CD4-positive, alpha-beta T cell treated with Interleukin-21 for 1 hour (primary cell): ENCODE measurements around the gene SDC3.
"Not testable (repeated sequence)": the region's sequence is repeated elsewhere in the genome, so short reads cannot be mapped to it uniquely, and the experiment has no call there.

Experiments
- DNase-seq: peaks from one replicate; pipeline ENCODE4 v3.0.0-alpha.2; 2020

The SDC3 gene

DNA sequence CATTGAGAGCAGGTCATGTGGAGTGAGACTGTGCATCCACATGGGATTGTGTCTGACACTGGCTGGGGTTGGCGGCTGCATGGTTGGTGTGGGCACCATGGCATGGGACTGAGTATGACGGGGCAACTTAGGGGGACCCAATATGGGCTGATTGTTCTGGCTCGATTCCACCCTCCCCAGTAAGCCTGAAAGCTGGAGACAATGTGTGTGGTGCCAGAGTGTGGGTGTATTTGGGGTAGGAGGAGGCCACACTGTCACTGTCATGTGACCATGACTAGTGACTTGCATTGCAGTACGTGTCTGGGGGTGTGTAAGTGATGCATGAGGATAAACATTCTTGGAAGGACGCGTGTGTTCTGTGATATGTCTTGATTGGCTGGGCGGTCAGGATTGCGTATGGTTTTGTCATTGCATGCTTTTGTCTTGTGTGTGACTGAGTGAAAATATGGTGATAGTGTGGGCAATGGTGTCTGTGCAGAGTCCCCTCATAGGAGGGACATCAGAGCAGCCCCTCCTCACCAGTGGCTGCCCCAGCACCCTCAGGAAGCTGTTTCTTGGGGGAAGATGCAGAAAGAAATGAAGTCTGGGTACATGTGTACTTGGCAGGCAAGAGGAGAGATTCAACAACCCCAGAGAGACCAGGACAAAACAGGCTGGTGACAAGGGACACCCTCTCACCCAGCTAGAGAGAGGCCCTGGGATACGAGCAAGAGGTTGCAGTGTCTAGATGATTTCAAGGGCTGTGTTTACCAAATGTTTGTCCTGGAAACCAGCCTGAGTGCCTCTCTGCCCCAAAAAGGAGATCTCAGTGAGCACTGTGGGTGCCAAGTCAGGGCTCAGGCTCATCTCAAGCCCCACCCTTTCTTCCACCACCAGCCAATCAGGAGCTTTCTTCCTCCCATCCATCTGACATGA is 36.3 kb downstream of the SDC3 start:
- no peak for DNase-seq

DNA sequence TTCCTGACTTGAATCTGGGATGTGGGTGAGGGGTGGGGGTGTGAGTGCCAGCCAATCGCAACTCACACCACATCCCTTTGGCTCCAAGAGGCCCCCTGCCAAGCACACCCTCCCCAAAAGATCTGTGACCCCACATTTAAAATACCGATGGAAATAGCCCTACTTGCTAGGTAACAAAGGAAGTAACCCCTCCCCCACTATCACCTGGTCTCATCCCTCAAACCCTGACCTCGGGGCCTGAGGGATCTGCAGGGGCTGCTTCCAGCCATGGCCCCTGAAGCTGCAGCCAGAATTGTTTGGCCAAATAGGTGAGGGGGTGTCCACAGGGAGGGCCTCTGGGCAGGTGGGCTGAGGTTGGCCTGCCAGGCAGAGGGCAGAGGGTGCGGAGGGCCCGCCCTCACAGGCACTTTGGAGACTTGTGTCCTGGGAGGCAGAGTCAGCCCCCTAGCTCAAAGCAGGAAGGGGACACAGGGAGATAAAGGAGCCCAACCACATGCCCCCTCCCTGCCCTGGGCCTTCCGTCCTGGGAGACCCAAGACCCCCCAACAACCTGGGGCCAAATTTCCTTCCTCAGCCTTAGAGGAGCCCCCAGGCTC is 37.2 kb downstream of the SDC3 start:
- DNase-seq: no peak

DNA sequence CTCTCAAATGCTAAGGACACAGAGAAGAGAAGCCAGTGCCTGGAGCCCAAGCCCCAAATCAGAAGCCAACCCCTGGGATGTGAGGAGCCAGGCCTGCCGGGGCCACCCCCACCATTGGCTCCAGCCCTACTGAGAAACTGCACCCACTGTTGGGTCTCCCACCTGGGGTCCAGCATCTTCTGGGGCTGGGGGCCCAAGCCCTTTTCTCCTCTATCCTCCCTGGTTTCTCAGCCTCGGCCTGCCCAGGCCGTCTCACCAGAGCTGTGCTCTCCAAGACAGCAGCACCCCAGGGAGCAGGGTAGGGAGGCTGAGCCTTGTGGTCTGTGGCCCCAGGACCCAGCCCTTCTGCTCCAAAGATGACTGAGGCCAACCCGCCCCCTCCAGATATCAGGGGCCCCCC is 37.9 kb downstream of the SDC3 start:
- no peak for DNase-seq

DNA sequence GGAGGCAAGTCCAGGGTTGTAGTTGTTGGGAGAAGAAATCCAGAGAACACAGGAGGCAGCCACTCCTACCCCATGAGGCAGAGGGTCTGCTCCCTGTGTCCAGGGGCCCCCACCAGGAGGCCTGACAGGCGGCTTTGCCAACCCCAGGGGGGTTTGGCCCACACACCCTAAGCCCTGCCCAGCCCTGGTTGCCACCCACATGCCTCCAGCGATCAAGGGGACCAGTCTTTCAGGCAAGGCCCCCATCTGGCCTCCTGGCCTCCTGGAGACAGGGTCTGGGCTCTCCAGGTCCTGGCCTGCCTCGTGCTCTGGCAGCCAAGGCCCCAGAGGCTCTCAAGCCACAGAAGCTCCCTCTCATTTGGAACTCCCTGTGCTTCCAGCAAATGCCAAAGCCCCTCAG is 38.5 kb downstream of the SDC3 start:
- DNase-seq: no peak

DNA sequence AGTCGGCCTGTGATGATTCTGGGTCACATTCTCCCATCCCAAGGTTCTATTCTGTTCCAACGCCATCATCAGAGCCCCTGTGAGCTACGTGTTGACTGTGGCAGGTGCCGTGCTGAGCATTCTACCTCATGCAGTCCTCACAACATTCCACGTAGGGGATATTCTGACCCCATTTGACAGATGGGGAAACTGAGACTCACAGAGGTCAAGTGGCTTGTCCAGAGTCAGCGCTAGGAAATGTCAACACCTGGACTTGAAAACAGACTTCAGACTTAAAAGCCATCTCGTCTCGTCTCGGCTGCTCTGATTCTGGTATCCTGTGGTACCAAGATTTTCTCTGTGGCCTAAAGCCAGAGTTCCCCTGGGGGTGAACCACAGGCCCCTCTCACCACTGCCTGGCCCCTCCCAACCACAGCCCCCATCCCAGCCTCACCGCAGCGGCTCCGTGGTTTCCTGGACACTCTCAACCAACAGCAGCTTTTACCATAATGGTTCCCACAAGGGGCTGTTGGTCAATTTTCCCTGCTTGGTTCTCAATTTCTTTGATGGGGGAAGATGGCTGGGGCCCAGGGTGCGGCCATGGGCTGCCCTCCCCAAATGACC is 39.6 kb downstream of the SDC3 start:
- DNase-seq: no peak

DNA sequence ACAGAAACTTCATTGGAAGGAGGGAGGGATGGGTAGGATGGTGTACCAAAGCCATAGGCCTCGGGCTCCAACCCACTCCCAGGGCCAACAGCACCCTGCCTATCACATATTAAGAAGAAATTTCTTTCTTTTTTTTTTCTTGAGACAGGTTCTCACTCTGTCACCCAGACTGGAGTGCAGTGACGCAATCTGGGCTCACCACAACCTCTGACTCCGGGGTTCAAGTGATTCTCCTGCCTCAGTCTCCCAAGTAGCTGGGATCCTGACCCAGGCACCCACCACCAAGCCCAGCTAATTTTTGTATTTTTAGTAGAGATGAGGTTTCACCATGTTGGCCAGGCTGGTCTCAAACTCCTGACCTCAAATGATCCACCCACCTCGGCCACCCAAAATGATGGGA is 40.5 kb downstream of the SDC3 start:
- DNase-seq: not testable (repeated sequence)

DNA sequence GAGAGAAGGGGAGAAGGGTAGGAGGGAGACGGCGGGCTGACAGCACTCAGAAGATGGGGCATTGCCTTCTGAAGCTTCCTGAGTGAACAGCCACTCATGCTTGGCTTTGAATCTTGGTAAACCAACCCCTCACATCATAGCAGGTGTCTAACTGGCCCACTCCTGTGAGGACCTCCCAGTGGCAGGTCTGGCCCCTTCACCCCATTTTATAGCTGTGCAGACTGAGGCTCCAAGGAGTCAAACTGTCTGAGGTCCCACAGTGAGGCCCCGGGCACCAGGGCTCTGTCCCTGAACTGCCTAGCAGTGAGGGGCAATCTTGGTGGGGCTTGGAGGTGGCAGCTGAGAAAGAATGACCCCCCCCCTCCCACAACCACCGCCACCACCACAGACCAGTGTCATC is 41.0 kb downstream of the SDC3 start:
- DNase-seq: no peak

DNA sequence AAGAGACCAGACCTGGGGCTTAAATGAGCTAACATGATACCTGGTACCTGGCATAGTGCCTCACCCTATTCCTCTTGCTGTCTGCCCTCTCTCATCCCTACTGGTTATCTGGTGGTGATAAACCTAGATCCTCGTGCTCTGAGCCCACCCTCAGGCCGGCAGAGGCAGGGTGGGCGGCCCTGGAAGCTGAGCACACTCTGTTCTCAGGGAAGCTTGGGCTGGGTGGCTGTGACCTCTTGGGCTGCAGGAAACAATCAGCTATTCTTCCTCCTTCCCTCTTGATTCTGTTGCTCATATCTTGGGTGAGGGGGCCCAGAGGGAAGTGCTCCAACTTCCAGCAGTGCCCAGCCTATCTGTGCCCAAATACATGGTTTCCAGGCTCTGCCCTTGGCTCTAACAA is 42.0 kb downstream of the SDC3 start:
- DNase-seq: no peak

DNA sequence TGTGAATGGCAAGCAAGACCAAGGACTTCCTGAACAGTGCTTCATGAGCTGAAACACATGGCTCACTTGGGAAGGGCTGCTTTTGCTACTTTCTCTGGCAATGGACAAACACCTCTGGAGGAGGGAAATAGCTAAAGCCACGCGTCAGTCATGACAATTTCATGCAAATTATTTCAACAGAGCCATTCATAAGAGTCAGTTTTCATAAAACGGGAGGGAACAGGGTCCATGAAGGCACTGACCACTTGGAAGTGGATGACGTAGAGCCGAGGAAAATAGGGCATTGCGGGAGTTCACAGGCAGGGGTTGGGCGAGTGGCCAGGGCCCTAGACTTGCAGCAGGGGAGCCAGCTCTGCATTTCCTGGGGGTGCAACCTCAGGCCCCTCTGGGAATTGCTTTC is 43.9 kb downstream of the SDC3 start:
- no peak for DNase-seq

DNA sequence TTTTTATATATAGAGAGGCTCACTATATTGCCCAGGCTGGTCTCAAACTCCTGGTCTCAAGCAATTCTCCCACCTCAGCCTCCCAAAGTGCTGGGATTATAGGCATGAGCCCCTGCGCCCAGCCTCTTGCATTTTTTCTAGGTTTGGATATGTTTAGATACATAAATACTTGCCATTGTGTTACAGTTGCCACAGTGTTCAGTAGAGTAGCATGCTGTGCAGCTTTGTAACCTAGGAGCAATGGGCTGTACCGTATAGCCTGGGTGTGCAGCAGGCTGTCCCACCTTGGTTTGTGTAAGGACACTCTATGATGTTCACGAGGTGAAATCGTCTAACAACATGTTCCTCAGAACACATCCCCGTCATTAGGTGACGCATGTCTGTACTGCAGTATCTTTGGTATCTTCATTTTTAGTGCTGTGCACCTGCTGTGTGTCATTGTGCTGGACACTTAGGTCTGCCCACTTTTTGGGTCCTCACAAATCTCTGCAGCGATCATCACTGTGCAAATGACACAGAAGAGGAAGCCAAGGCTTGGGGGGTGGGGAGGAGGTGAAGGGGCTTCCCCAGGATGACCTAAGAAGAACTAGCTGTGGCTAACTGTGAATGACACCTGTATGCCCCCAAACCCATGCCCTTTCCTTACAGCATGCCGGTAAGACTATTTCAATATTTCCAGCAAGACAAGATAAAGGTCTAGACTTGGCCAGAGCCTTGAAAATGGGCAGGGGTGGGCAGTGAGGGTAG is 44.5 kb downstream of the SDC3 start:
- DNase-seq: no peak

DNA sequence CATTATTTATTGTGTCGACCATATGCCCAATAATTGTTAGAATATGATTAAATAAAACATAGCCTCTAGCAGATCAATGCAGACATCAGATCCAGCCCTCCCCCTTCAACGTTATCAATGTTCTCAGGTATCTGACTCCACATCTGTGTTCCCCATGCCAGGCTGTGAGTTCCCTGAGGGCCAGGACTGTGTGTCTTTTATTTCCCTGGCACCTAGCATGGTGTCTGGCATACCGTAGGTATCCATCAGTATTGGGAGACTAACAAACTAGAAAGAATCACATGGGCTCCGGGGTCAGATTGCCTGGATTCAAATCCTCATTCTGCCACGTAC is 48.3 kb downstream of the SDC3 start:
- no peak for DNase-seq

DNA sequence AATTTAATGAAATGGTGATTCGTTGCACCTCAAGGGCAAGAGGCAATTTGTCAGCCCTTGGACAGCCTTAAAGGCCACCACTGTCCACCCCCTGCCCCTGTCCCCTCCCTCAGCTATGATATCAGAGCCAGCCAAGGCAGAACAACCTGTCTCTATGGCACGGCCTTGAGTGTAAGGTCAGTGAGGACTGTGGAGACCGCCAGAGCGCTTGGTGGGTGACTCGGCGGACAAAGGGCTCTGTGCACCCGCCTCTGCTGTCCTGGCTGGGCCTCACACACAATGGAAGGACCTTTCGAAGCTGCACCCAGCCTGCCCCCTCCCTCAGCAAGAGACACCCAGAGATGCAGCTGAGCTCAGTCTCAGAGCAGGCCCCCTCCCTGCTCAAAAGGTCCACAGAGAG is 50.6 kb downstream of the SDC3 start:
- DNase-seq: no peak

DNA sequence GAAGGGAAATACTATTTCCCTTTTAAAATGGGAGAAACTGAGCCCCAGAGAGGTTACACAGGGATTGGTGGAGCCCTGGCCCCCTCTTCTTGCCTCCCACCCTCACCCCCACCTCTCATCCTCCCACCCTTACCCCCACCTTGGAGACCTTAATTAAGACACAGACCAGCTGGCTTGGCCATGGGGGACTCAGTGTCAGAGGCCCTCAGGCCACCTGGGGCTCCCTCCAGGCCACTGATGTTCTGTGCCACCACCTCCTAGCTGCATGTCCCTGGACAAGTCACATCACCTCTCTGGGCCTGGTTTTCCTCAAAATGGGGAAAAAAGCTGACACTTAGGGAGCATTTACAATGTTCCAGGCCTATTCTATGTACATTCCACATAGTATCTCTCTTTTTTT is 51.5 kb downstream of the SDC3 start:
- DNase-seq: no peak

DNA sequence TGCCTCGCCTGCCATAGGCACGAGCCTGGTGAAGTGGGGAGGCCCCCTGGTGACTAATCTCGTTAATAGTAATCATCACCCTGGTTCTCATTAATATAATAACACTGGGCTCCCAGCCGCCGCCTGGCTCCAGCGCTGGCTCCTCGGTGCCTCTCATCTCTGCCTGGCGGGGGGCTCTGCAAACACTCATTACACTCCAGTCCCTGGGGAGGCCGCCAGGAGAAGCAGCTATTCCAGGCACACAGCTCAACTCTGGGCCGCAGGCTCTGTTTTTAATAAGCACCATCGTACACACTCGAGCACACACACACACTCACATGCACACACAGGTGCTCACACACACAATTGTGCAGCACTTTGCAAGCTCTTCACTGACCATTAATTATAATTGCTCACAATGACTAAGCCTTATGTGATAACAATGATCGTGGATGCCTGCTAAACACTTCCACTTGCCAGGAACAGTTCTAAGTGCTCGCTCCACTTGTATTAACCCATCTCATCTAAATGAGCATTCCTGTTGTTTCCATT is 52.2 kb downstream of the SDC3 start:
- no peak for DNase-seq

DNA sequence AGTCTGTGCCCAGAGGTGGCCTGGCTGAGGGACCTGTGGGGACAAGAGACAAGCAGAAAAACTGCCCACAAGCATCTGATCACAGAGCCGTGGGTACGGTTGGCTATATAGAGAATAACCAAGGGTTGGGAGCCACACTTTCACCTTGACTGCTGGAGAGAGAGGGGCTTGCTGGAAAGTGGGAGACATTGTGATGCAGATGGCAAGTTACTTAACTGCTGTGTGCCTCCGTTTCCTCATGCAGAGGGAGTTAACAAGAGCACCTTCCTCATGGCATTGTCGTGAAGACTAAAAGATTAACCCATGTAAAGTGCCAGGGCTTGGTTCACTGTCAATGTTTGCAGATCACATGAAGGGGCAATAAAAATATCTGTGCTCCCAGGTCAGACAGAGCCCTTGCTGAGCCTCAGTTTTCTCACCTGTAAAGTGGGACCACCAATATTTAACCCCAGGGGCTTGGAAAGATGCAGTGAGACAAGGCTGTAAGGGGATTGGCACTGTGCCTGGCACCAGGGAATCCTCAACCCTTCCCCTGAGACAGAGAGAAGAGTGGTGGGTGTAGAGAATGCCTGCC is 52.8 kb downstream of the SDC3 start:
- DNase-seq: no peak

DNA sequence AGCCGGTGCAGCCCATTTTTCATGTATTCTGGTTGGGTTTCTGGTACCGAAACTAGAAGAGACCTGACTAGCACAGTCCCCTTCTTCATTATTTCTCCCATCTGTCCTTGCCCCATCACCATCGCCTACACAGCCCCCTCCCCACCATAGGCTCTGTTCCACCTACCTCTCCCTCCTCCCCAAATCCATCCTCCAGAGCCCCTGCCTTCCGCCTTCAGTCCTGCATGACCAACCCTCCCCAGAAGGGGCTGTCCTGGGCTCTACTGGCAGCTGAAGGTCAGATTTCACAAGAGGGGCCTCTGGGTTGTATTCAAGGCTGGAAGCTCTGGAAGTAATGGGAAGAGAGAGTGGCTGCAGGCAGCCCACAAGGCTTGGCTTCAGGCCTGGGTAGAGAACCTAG is 55.2 kb downstream of the SDC3 start:
- no peak for DNase-seq

DNA sequence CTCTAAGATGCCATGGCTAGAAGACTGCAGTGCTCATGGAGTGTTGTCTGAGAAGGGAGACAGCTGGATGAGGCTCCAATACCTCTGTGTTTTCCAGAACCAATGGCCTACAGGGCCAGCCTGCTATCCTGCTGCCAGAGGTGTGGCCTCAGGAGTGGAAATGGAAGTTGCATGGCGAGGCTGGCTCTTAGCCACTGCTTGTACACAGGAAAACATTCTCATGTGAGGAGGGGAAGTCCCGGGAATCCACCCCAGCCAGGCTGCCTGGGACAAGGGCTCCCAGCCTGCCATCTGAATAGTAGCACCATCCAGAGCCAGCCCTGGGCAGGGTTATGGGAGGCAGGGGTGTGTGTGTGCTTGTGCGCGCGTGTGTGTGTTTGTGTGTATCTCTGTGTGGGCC is 56.5 kb downstream of the SDC3 start:
- DNase-seq: no peak

DNA sequence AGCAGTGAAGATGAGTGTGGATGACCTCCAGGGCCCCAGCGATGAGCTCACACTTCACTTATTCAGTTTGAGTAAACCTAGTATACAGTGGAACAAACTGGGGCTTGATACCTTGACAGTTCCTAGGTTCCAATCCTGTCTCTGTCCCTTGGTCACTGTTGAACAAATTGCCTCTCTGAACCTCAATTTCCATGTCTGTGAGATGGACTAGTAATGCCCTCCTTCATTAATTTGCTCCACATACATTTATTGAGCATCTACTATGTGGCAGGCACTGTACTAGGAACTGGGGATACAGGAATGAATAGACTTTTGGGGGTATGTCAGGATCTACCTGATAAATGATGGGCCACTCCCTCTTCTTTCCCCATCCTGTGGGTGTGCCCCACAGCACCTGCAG is 57.3 kb downstream of the SDC3 start:
- DNase-seq: no peak

DNA sequence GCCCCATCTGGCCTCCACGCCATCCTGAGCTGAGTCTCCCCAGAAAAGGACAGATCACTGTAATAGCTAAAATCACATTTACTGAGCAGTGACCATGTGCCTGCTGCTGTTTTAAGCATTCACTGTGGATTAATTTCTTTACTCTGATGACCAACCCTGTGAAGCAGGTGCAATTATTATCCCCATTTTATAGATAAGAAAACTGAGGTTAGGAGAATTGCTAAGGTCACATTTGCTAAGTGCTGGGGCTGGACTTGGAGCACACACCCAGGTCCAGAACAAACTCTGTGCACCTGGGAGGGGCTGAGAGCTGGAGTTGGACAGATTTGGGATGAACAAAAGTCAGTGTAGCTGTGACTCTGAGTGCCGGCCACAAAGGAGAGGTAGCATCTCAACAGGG is 58.0 kb downstream of the SDC3 start:
- DNase-seq: no peak

DNA sequence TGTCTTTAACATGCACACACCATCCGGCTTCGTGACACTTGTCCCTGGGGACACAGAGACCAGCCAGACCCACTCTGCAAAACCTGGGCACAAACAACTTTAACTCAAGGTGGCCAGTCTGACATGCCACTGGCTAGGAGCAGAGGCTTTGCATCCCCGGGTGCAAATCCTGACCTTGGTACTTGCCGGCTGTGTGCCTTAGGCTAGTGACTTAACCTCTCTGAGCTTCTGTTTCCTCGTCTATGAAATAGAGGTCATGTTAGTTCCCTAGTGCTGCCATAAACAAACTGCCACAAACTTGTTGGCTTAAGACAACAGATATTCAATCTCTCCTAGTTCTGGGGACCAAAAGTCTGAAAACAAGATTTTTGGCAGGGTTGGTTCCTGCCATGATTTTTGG is 60.4 kb downstream of the SDC3 start:
- DNase-seq: no peak

DNA sequence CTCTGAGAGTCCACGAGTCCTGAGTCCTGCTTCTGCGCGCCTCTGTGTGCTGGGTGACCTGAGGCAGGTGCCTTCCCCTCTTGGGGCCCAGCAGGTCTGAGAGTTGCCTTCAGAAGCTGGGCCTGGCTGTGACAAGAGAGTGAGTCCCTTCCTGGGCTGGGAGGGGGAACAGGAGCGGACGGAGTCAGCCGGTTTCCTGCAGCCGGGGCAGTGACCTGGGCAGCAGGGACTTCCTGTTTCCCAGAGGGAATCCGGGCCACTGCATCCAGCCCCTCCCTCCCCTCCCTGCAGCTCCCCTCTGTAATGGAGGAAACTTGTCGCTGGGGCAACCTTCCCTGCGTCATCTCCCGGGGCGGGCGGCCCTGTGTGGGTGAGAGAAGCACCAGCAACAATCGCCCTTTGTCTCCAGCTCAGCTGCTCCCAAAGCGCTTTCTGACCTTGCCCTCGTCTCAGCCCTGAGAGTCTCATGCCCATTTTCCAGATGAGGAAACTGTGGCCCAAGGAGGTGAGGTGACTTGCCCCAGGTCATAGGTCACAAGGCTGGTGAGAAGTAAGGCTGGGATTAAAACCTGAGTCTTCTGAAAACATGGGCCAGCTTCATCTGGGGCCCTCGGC is 61.1 kb downstream of the SDC3 start:
- no peak for DNase-seq

DNA sequence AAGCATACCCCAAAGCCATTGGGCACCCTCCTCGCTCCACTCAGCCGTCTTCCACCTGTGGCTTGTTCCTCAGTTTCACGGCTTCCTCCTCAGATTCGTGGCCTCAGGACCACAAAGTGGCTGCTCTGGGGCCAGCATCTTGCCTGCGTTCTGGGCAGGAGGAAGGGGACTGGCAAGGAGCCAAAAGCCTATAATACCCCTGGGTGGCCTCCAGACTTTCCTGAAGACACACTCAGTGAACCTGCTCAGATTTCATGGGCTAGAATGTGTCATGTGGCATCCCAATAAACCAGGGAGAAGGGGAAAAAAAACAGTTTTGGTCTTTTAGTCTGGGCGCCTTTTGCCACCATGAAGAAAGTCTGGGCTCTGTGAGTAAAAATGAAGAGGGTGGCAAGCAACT is 62.0 kb downstream of the SDC3 start:
- DNase-seq: no peak

DNA sequence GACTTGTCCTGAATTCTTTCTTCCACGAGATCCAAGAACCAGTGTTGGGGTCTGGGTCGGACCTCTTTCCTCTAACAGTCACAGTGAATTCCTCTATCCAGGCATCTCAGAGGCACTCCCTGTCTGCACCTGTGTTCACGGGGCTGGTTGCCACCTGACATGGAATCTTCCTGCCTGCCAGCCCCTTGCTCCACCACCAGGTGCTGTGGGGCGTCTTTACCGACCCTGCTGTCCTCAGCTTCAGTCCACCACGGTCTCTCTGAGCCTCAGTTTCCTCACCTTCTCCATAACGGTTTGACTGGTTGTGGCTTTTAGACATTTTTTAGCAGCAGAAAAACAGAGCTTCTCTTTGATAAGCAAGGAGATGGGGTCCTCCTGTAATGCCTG is 62.7 kb downstream of the SDC3 start:
- DNase-seq: no peak
